ENCODE data around the gene NAV3. TPM values are rescaled to one million over a fixed set of nuclear protein-coding genes. Genes with fewer than 3 reads are reported as not detected.
A peak's percentile ranks its signal among the peaks of the same experiment; 100 is the strongest.

The NAV3 gene
- total RNA-seq, 6 donors from 2014 or later = 3.5 to 24.1 (median 8.6) TPM

- H3K9me3 ChIP-seq = no peaks in the 10 kb centered on the region
- no peak for TF ChIP-seq POLR2A (IDR thresholded peaks at IDR 0.05)
- TF ChIP-seq, protein P1, sequence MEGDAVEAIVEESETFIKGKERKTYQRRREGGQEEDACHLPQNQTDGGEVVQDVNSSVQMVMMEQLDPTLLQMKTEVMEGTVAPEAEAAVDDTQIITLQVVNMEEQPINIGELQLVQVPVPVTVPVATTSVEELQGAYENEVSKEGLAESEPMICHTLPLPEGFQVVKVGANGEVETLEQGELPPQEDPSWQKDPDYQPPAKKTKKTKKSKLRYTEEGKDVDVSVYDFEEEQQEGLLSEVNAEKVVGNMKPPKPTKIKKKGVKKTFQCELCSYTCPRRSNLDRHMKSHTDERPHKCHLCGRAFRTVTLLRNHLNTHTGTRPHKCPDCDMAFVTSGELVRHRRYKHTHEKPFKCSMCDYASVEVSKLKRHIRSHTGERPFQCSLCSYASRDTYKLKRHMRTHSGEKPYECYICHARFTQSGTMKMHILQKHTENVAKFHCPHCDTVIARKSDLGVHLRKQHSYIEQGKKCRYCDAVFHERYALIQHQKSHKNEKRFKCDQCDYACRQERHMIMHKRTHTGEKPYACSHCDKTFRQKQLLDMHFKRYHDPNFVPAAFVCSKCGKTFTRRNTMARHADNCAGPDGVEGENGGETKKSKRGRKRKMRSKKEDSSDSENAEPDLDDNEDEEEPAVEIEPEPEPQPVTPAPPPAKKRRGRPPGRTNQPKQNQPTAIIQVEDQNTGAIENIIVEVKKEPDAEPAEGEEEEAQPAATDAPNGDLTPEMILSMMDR (IDR thresholded peaks at IDR 0.05) = no peak
- TF ChIP-seq EP300 (IDR thresholded peaks at IDR 0.05) = no peak
- TF ChIP-seq POLR2AphosphoS5 (IDR thresholded peaks at IDR 0.05) = no peak
- peaks cover 0 to 4% (median 2%) of the 10 kb centered on the region in 4 donors for H3K4me1 ChIP-seq
- ATAC-seq (ENCODE audit: low FRiP score in 2 of 2) (no peak), DNase-seq (no peak)
- H3K4me3 ChIP-seq = peak overlapping the region in 2 of 4 donors; percentile 0 to 26
- H3K27ac ChIP-seq = no peak overlapping the region
- H3K36me3 ChIP-seq = no peaks in the 10 kb centered on the region
- 71 to 73% methylated on average over 2 of the region's 2 CpGs for WGBS, 2 donors
- H3K27me3 ChIP-seq = no peaks in the 10 kb centered on the region
These were observed 207.0 kb downstream of the NAV3 start for GRCh38 chr12:78037707-78038106.

DNA sequence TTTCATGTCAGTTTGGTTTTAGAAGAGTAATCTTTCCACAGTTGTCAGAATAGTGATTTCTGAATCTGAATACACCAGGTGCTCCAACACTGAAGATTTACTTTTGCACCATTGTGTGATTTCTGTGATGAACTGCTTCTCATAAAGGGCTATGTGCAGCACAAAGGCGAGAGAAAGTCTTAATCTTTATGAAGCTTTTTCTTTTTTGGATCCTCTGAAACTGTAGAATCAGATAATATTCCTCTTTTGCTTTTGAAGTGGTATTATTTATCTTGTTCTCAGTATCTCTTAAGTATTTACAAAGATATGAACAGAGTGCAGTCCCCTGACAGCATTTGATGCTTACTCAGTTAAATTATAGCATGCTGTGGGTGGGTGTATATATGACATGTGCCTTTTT, 207.8 kb downstream of the NAV3 start:
- WGBS, 2 donors = 84 to 92% methylated on average over 1 of the region's 1 CpG
- H3K27me3 ChIP-seq = no peaks in the 10 kb centered on the region
- DNase-seq (no peak), ATAC-seq (ENCODE audit: low FRiP score in 2 of 2) (no peak)
- peak overlapping the region in 2 of 4 donors; percentile 9 to 13 for H3K4me3 ChIP-seq
- TF ChIP-seq POLR2AphosphoS5 (IDR thresholded peaks at IDR 0.05) = no peak
- TF ChIP-seq, protein P1 (IDR thresholded peaks at IDR 0.05) = no peak
- no peak for TF ChIP-seq EP300 (IDR thresholded peaks at IDR 0.05)
- no peak for TF ChIP-seq POLR2A (IDR thresholded peaks at IDR 0.05)
- H3K9me3 ChIP-seq = no peaks in the 10 kb centered on the region
- H3K36me3 ChIP-seq = no peaks in the 10 kb centered on the region
- no peak overlapping the region for H3K27ac ChIP-seq
- peaks cover 0 to 4% (median under 1%) of the 10 kb centered on the region in 4 donors for H3K4me1 ChIP-seq

- 78 to 80% methylated on average over 4 of the region's 4 CpGs for WGBS, 2 donors
- no peak for TF ChIP-seq POLR2AphosphoS5 (IDR thresholded peaks at IDR 0.05)
- TF ChIP-seq POLR2A (IDR thresholded peaks at IDR 0.05) = no peak
- TF ChIP-seq, protein P1 (IDR thresholded peaks at IDR 0.05) = no peak
- TF ChIP-seq EP300 (IDR thresholded peaks at IDR 0.05) = no peak
- Histone ChIP-seq H3K36me3 (no peaks in the 10 kb centered on the region), H3K27ac (no peak overlapping the region), H3K4me1 (no peaks in the 10 kb centered on the region), H3K9me3 (no peaks in the 10 kb centered on the region), H3K27me3 (no peaks in the 10 kb centered on the region), H3K4me3 (peak overlapping the region in 2 of 4 donors; percentile 9 to 13)
- ATAC-seq (ENCODE audit: low FRiP score in 2 of 2) (no peak), DNase-seq (no peak)
These were observed 208.3 kb downstream of the NAV3 start for GRCh38 chr12:78038986-78039385.

DNA sequence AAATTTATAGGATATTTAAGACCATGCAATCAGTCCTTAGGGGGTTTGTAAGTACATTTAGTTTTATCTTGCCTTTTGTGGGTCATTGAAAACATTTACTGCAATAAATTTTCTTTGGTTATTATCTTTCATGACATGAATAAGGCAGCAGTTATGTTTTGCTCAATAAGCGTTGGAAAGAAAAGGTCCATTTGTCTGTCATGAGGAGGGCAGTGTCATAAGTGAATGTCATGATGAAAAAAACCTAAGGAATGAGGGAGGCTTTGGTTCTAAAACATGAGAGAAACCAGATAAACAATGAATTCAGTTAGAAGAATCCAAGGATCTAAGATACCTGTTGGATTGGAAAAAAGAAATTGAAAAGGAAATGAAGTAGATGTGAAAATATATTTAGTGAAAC, 209.4 kb downstream of the NAV3 start:
- H3K9me3 ChIP-seq = no peaks in the 10 kb centered on the region
- no peaks in the 10 kb centered on the region for H3K36me3 ChIP-seq
- DNase-seq (no peak), ATAC-seq (ENCODE audit: low FRiP score in 2 of 2) (no peak)
- H3K27ac ChIP-seq = no peak overlapping the region
- H3K27me3 ChIP-seq = no peaks in the 10 kb centered on the region
- no peaks in the 10 kb centered on the region for H3K4me1 ChIP-seq
- no peak for TF ChIP-seq EP300 (IDR thresholded peaks at IDR 0.05)
- no peak for TF ChIP-seq POLR2A (IDR thresholded peaks at IDR 0.05)
- peak overlapping the region in 1 of 4 donors; percentile 13 for H3K4me3 ChIP-seq
- 76 to 81% methylated on average over 1 of the region's 1 CpG for WGBS, 2 donors

- Histone ChIP-seq H3K27ac (no peak overlapping the region), H3K9me3 (peaks cover 0 to 6% (median 2%) of the 10 kb centered on the region in 4 donors), H3K4me1 (no peaks in the 10 kb centered on the region), H3K36me3 (no peaks in the 10 kb centered on the region), H3K27me3 (no peaks in the 10 kb centered on the region), H3K4me3 (no peak overlapping the region)
- ATAC-seq (ENCODE audit: low FRiP score in 2 of 2) (no peak), DNase-seq (peak in 1 of 2 donors; percentile 22)
- 87 to 93% methylated on average over 12 of the region's 12 CpGs for WGBS, 2 donors
- no peak for TF ChIP-seq EP300 (IDR thresholded peaks at IDR 0.05)
These were observed 220.1 kb downstream of the NAV3 start for GRCh38 chr12:78050790-78051189.

GRCh38 chr12:78055545-78055944, 224.9 kb downstream of the NAV3 start:
- ATAC-seq (ENCODE audit: low FRiP score in 2 of 2) (no peak), DNase-seq (no peak)
- Histone ChIP-seq H3K4me1 (no peaks in the 10 kb centered on the region), H3K4me3 (no peak overlapping the region), H3K9me3 (no peaks in the 10 kb centered on the region), H3K27me3 (no peaks in the 10 kb centered on the region), H3K36me3 (no peaks in the 10 kb centered on the region), H3K27ac (no peak overlapping the region)
- no peak for TF ChIP-seq EP300 (IDR thresholded peaks at IDR 0.05)
- no peak for TF ChIP-seq POLR2AphosphoS5 (IDR thresholded peaks at IDR 0.05)
- no peak for TF ChIP-seq POLR2A (IDR thresholded peaks at IDR 0.05)
- TF ChIP-seq, protein P1 (IDR thresholded peaks at IDR 0.05) = no peak
